Stimulated activated memory B cell treated with anti-CD40 and anti-IgM and Interleukin-4, amounts not matched to agents 10 μg/mL and 1 μg/mL and 100 μg/mL, for 72 hours (primary cell): Measurements from ENCODE around the gene GRWD1.

ENCODE experiments used
- ATAC-seq: fragments of 150-1000 bp; cut with Tn5 transposase; 2 replicates; pipeline ENCODE4 v1.10.0; 2021
- H3K27ac Mint-ChIP-seq: one replicate; pipeline ENCODE4 v1.8.0; 2022; ENCODE audit warnings: mild to moderate bottlenecking, mixed read lengths
- H3K27me3 Mint-ChIP-seq: one replicate; pipeline ENCODE4 v1.8.0; 2022; ENCODE audit warnings: mixed read lengths
- H3K36me3 Mint-ChIP-seq: one replicate; pipeline ENCODE4 v1.8.0; 2022; ENCODE audit warnings: mixed read lengths
- H3K4me1 Mint-ChIP-seq: one replicate; pipeline ENCODE4 v1.8.0; 2022; ENCODE audit warnings: mixed read lengths
- H3K4me3 Mint-ChIP-seq: one replicate; pipeline ENCODE4 v1.8.0; 2022; ENCODE audit warnings: mild to moderate bottlenecking, moderate library complexity, mixed read lengths
- H3K9me3 Mint-ChIP-seq: one replicate; pipeline ENCODE4 v1.8.0; 2022; ENCODE audit warnings: mixed read lengths

GRWD1 gene

DNA sequence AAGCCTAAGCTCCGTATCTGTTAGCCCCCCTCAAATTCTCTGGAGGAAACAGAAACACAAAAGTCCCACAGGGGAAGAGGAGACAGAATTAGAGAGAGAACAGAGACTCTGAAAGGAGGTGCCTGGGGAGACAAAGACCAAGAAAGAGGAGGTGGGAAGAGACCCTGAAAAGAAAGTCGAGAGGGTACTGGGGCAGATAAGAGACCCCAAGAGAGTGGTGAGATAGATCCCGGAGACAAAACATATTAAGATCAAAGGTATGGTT lies 915 bp upstream of the GRWD1 start:
- Mint-ChIP-seq H3K4me3 (peak overlapping the region; percentile 96), H3K9me3 (no peaks in the 10 kb centered on the region), H3K36me3 (peaks cover 17% of the 10 kb centered on the region), H3K27me3 (peaks cover 27% of the 10 kb centered on the region), H3K4me1 (peaks cover 43% of the 10 kb centered on the region), H3K27ac (peak overlapping the region; percentile 98)
- ATAC-seq, result no peak

DNA sequence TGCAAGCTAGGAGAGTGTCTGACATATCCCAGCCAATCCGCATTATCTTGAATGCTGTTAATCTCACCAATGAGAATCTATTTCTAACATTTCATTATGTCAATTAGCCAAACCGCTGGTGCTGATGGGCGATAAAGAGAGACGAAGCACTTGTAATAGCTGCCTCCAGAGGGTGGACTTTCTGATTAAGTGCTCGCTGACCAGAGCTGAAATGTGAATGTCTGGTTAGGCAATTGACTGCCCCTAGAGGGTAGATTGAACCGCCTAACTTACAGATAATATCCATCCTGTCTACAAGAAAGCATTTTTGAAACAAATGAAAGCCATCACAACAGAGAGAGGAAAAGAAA lies 552 bp upstream of the GRWD1 start:
- peak; percentile 58 for ATAC-seq
- Mint-ChIP-seq H3K36me3 (peaks cover 17% of the 10 kb centered on the region), H3K4me1 (peaks cover 43% of the 10 kb centered on the region), H3K27me3 (peaks cover 27% of the 10 kb centered on the region), H3K27ac (peak overlapping the region; percentile 98), H3K4me3 (peak overlapping the region; percentile 96), H3K9me3 (no peaks in the 10 kb centered on the region)

DNA sequence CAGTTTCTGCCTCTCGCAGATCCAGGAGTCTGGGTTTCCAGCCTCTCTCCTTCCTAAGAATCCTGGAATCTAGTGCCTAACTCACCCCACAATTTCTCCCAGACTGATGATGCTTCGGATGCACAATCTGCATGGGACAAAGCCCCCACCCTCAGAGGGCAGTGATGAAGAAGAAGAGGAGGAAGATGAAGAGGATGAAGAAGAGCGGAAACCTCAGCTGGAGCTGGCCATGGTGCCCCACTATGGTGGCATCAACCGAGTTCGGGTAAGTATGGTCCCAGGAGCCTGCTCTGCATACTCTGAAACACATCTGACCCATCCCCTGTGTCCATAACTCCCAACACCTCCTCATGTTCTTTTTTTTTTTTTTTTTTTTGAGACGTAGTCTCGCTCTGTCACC lies 796 bp downstream of the GRWD1 start:
- H3K27me3 Mint-ChIP-seq, result peaks cover 22% of the 10 kb centered on the region
- peak overlapping the region; percentile 98 for H3K27ac Mint-ChIP-seq
- H3K36me3 Mint-ChIP-seq, result peaks cover 29% of the 10 kb centered on the region
- H3K4me3 Mint-ChIP-seq, result peak overlapping the region; percentile 96
- H3K4me1 Mint-ChIP-seq, result peaks cover 43% of the 10 kb centered on the region
- H3K9me3 Mint-ChIP-seq, result no peaks in the 10 kb centered on the region
- no peak for ATAC-seq

DNA sequence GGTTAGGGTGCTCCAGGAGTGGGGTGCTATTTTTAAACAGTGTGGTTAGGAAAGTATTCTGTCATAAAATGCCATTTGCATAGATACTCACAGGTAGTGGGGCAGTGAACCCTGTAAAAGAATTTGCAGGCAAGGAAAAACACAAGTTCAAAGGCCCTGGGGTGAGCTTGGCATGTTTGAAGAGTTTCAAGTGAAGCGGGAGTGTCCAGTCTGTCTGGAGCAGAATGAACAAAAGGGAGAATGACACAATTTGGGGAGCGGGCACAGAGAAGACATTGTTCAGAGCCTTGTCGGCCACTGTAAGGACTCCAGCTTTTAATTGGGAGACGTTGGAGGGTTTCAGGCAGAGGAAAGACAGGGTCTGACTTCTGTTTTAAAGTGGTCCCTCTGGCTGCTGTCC lies 2.8 kb downstream of the GRWD1 start:
- H3K9me3 Mint-ChIP-seq, result no peaks in the 10 kb centered on the region
- no peak for ATAC-seq
- peaks cover 38% of the 10 kb centered on the region for H3K36me3 Mint-ChIP-seq
- peaks cover 13% of the 10 kb centered on the region for H3K27me3 Mint-ChIP-seq
- H3K27ac Mint-ChIP-seq, result no peak overlapping the region
- H3K4me3 Mint-ChIP-seq, result no peak overlapping the region
- H3K4me1 Mint-ChIP-seq, result peaks cover 44% of the 10 kb centered on the region

DNA sequence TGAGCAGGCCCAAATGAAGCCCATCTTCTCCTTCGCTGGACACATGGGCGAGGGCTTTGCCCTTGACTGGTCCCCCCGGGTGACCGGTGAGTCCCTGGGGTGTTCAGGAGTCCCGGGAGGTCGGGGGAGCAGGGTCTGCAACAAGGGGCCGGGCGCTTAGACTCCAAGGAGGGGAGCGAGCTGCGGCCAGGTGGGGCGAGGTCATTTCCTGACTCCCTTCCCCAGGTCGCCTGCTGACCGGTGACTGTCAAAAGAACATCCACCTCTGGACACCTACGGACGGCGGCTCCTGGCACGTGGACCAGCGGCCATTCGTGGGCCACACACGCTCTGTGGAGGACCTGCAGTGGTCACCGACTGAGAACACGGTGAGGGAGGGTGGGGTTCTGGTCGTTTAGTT lies 4.7 kb downstream of the GRWD1 start:
- H3K27ac Mint-ChIP-seq, result no peak overlapping the region
- ATAC-seq, result no peak
- peaks cover 55% of the 10 kb centered on the region for H3K36me3 Mint-ChIP-seq
- no peaks in the 10 kb centered on the region for H3K9me3 Mint-ChIP-seq
- peaks cover 42% of the 10 kb centered on the region for H3K4me1 Mint-ChIP-seq
- H3K27me3 Mint-ChIP-seq, result no peaks in the 10 kb centered on the region
- H3K4me3 Mint-ChIP-seq, result no peak overlapping the region

DNA sequence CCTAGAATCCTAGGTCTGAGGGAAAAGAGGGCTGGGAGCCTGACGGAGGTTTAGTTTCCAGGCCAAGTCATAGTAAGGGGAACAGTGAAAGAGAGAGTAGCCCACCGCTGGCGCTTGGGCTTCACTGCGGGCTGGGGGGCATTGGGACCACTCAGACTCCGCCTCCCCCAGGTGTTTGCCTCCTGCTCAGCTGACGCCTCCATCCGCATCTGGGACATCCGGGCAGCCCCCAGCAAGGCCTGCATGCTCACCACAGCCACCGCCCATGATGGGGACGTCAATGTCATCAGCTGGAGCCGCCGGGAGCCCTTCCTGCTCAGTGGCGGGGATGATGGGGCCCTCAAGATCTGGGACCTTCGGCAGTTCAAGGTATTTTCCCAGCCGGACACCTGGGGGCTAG lies 5.1 kb downstream of the GRWD1 start:
- Mint-ChIP-seq H3K4me3 (no peak overlapping the region), H3K36me3 (peaks cover 59% of the 10 kb centered on the region), H3K9me3 (no peaks in the 10 kb centered on the region), H3K4me1 (peaks cover 45% of the 10 kb centered on the region), H3K27me3 (no peaks in the 10 kb centered on the region), H3K27ac (no peak overlapping the region)
- ATAC-seq, result no peak

DNA sequence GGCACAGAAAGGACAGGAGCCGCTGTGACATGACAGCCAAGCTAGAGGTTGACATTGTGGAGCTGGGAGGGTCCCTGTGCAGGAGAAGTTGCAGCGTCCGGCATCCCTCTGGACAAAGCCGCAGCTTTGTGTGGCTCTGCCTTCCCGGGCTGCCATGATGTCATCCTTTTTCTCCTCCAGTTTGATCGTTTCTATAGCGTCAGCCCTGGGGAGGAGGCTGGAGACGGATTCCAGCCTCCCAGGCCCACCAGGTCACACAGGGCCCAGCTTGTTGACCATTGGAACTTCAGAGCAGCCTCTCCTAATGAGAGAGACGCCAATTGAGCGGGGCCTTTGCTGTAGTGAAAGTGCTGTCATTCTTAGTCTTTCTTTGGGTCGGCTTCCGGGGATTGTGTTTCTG lies 5.8 kb downstream of the GRWD1 start:
- Mint-ChIP-seq H3K27me3 (no peaks in the 10 kb centered on the region), H3K4me1 (peaks cover 42% of the 10 kb centered on the region), H3K4me3 (no peak overlapping the region), H3K9me3 (no peaks in the 10 kb centered on the region), H3K27ac (no peak overlapping the region), H3K36me3 (peaks cover 64% of the 10 kb centered on the region)
- no peak for ATAC-seq

DNA sequence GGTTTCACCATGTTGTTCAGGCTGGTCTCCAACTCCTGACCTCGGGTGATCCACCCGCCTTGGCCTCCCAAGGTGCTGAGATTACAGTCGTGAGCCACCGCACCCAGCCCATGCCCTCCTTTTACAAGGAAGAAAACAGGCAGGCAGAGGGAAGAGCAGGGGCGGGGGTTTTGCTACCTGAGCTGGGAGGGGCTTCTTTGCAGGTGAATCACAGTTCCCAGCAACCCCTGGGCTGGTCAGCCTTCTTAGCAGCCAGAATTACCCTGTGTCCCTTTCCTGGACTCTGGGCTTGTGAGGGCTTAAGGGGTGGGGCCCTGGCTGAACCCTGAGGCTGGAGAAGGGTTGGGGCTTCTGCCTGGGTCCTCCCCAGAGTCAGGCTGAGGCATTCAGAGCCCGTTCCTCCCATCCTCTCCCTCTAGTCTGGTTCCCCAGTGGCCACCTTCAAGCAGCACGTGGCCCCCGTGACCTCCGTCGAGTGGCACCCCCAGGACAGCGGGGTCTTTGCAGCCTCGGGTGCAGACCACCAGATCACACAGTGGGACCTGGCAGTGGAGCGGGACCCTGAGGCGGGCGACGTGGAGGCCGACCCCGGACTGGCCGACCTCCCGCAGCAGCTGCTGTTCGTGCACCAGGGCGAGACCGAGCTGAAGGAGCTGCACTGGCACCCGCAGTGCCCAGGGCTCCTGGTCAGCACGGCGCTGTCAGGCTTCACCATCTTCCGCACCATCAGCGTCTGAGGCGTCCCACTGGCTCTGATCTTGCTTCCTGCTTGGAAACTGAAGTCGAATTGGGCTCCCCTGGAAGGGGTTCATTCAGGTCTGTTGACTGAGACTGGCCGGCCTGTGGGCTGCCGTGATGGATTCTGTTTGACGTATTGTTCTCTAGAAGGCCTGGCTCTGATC lies 6.8 kb downstream of the GRWD1 start:
- Mint-ChIP-seq H3K27ac (no peak overlapping the region), H3K4me3 (no peak overlapping the region)
- ATAC-seq, result no peak

DNA sequence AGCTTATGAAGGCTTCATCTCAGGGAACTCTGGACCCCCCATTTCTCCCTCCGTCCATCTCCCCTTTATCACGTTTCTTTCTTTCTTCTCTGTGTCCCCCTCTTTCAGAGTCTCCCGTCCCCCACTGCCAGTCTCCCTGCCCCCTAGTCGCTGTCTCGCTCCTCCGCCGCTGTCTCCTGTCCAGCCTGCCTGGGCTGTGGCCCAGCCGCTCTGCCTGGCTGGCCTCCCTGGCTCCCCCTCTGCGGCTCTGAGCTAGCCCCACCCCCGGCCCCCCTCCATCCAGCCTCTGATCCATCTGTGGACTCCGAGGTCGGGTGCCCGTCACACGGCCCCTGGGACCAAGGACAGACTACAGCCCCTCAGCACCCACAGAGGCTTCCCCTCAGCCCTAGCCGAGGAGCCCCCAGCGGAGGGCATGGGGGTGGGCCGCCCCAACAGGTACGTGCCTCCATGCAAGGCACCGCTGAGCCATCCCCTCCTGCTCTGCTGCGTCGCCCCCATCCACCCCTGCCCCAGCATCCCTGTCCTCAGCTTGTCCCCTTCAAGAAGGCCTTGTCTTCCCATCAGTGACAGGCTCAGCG lies 8.5 kb downstream of the GRWD1 start:
- Mint-ChIP-seq H3K27me3 (no peaks in the 10 kb centered on the region), H3K9me3 (no peaks in the 10 kb centered on the region), H3K4me3 (no peak overlapping the region), H3K27ac (peak overlapping the region; percentile 15), H3K4me1 (peaks cover 28% of the 10 kb centered on the region), H3K36me3 (peaks cover 64% of the 10 kb centered on the region)
- ATAC-seq, result no peak

More for the DNA sequence above, 6.8 kb downstream of the GRWD1 start:
- Mint-ChIP-seq H3K36me3 (peaks cover 71% of the 10 kb centered on the region), H3K27me3 (no peaks in the 10 kb centered on the region), H3K9me3 (no peaks in the 10 kb centered on the region), H3K4me1 (peaks cover 40% of the 10 kb centered on the region)

DNA sequence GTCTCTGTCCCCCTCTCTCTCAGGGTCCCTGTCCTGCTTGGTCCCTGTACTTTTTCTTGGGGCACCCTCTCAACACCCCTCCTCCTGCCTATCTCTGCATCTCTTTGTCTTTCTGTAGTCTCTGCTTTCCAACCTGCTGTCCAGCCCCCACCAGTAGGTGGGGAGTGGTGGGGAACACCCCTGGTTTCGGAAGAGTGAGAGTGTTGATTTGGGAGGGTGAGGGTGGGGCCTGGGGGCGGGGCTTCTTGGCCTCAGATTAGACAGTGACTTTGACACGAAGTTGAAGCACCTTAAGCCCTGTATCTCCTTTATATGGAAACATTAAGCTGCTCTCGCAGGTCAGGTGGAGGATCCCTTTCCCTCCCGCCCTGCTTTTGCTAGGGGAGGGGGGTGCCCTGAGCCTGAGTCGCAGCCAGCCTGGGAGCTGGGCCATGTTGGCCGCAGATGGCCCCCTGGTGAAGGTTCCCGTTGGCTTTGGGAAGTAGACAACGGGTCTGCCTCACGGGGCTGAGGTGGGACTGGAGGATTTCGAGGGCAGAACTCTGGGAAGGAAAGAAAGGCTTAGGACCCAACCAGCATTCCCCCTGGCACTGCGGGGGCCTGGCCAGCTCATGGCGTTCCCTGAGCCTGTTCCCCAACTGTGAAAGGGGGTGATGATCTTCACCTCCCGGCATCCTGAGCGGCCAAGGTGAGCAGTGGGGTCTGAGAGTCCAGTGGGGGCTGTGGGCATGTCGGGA lies 9.6 kb downstream of the GRWD1 start, which contains the start of gene KCNJ14:
Gene KCNJ14, plus strand, starts transcription at position 404 of the 737 bp plus-strand sequence. CDS start 6,151 bp downstream, outside the sequence.
- Mint-ChIP-seq H3K27ac (peak within 1 kb of the TSS; percentile 15), H3K4me1 (peaks cover 25% of the 10 kb centered on the region), H3K4me3 (peak within 1 kb of the TSS; percentile 33), H3K9me3 (no peaks in the 10 kb centered on the region), H3K27me3 (no peaks in the 10 kb centered on the region), H3K36me3 (peaks cover 59% of the 10 kb centered on the region)
- no peak for ATAC-seq

DNA sequence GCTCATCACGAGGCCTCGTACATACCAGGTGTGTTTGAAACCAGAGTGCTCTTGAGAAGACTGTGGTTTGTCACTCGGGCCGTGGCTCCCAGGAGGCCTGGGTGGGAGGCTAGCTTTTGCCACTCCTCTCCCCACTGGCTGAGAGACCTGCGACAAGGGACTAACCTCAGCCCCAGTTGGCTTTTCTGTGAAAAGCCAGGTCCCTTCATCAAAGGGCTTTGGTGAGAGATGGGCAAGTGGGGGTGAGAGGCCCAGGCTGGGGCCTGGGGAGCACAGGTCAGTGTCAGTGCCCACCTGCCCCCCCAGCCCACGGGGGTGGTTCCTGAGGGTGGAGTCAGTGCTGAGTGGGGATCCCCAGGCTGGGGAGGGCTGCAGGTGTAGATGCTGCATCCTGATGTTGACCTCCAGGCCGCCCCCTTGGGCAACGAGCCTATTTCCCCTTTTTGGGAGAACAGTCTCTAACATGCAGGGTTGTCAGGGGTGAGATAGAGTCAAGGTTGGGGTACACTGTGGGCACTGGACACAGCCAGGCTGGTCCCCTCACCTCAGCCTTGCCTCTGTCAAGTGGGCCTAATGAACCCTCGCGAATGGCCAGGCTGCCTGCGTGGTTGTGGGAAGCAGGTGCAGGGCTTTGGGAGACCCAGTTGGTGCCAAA lies 10.3 kb downstream of the GRWD1 start:
- Mint-ChIP-seq H3K36me3 (peaks cover 59% of the 10 kb centered on the region), H3K4me3 (no peak overlapping the region), H3K27me3 (no peaks in the 10 kb centered on the region), H3K4me1 (peaks cover 25% of the 10 kb centered on the region), H3K27ac (peak overlapping the region; percentile 15), H3K9me3 (no peaks in the 10 kb centered on the region)
- peak; percentile 59 for ATAC-seq

DNA sequence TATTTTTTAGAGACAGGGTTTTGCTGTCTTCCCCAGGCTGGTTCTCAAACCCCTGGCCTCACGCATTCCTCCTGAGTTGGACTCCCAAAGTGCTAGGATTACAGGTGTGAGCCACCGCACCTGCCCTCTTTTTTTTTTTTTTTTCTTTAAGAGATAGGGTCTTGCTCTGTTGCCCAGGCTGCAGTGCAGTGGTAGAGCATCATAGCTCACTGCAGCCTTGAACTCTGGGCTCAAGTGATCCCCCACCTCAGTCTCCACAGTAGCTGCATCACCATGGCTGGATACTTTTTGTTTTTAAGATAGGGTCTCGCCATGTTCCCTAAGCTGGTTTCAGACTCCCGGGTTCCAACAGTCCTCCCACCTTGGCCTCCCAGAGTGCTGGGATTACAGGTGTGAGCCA lies 11.1 kb downstream of the GRWD1 start:
- Mint-ChIP-seq H3K27me3 (no peaks in the 10 kb centered on the region), H3K36me3 (peaks cover 57% of the 10 kb centered on the region), H3K4me3 (no peak overlapping the region), H3K27ac (no peak overlapping the region), H3K4me1 (peaks cover 25% of the 10 kb centered on the region), H3K9me3 (no peaks in the 10 kb centered on the region)
- no peak for ATAC-seq

DNA sequence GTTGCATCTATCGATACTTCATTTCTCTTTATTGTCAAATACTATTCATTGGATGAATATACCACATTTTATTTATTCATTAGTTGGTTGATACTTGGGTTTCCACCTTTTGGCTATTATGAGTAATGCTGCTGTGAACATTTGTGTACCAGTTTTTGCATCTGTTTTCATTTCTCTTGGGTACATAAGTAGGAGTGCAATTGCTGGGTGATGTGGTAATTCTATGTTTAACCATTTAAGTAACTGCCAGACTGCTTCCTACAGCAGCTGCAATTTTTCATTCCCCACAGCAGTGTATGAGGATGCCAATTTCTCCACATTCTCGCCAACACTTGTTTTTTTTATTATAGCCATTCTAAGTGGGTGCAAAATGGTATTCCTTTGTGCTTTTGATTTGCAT lies 12.2 kb downstream of the GRWD1 start:
- Mint-ChIP-seq H3K36me3 (peaks cover 59% of the 10 kb centered on the region), H3K27me3 (no peaks in the 10 kb centered on the region), H3K27ac (no peak overlapping the region), H3K9me3 (no peaks in the 10 kb centered on the region), H3K4me1 (peaks cover 20% of the 10 kb centered on the region), H3K4me3 (no peak overlapping the region)
- ATAC-seq, result no peak

DNA sequence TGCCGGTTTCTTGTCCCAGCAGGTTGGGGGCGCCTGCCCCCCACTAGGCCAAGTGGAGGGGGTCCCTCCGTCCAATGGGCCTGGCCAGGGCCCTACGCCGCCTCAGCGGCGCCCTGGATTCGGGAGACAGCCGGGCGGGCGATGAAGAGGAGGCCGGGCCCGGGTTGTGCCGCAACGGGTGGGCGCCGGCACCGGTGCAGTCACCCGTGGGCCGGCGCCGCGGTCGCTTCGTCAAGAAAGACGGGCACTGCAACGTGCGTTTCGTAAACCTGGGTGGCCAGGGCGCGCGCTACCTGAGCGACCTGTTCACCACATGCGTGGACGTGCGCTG lies 15.8 kb downstream of the GRWD1 start:
- no peaks in the 10 kb centered on the region for H3K9me3 Mint-ChIP-seq
- no peaks in the 10 kb centered on the region for H3K4me1 Mint-ChIP-seq
- ATAC-seq, result peak; percentile 12
- peaks cover 41% of the 10 kb centered on the region for H3K36me3 Mint-ChIP-seq
- no peak overlapping the region for H3K4me3 Mint-ChIP-seq
- no peaks in the 10 kb centered on the region for H3K27me3 Mint-ChIP-seq
- no peak overlapping the region for H3K27ac Mint-ChIP-seq

DNA sequence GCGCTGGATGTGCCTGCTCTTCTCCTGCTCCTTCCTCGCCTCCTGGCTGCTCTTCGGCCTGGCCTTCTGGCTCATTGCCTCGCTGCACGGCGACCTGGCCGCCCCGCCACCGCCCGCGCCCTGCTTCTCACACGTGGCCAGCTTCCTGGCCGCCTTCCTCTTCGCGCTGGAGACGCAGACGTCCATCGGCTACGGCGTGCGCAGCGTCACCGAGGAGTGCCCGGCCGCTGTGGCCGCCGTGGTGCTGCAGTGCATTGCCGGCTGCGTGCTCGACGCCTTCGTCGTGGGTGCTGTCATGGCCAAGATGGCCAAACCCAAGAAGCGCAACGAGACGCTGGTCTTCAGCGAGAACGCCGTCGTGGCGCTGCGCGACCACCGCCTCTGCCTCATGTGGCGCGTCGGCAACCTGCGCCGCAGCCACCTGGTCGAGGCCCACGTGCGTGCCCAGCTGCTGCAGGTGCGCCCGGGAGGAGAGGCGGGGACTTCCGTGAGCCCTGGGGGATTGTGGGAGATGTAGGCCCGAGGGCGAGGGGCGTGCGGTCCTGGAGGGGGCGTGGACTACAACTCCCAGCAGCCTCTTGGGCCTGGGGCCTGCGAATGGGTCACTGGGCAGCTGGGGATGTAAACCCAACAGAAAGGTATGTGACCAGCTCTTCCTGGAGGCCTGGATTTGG lies 16.3 kb downstream of the GRWD1 start:
- Mint-ChIP-seq H3K27ac (no peak overlapping the region), H3K4me3 (no peak overlapping the region), H3K27me3 (no peaks in the 10 kb centered on the region), H3K4me1 (no peaks in the 10 kb centered on the region), H3K36me3 (peaks cover 37% of the 10 kb centered on the region), H3K9me3 (no peaks in the 10 kb centered on the region)
- peak; percentile 44 for ATAC-seq
